GM18519 (cell line): ENCODE measurements around the gene TAOK3.
"Not testable (repeated sequence)": the region's sequence is repeated elsewhere in the genome, so short reads cannot be mapped to it uniquely, and the experiment has no call there.

Experiments used
- ATAC-seq: cut with Tn5 transposase; IDR thresholded peaks from one replicate; pipeline ENCODE4 v1.9.1; 2021; ENCODE audit warnings: mild to moderate bottlenecking, moderate library complexity; ENCODE audit not compliant: unreplicated experiment, low FRiP score

TAOK3 gene

GRCh38 chr12:118344829-118345228 is 27.9 kb downstream of the TAOK3 start:
- ATAC-seq, result no peak

- no peak for ATAC-seq
Measured at GRCh38 chr12:118342090-118342489, 30.6 kb downstream of the TAOK3 start.

GRCh38 chr12:118337194-118337838 is 35.4 kb downstream of the TAOK3 start:
- ATAC-seq, result no peak

- no peak for ATAC-seq
Measured at GRCh38 chr12:118336123-118336522, 36.6 kb downstream of the TAOK3 start.

DNA sequence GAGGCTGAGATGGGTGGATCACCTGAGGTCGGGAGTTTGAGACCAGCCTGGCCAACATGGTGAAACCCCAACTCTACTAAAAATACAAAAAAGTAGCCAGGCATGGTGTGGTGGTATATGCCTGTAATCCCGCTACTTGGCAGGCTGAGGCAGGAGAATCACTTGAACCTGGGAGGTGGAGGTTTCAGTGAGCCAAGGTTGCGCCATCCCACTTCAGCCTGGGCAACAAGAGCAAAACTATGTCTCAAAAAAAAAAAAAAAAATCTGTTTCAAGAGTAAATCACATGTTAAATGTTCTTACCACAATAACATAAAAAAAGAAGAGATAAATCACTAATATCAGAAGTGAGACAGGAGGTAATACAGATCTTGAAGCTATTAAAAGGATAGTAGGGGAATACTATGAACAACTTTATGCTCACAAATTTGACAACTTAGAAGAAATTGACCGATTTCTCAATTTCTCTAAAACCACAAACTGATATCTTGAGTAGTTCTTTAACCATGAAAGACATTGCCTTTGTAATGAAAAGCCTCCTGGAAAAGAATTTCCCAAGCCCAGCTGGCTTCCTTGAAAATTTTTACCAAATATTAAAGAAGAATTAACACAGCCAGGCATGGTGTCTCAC is 37.7 kb downstream of the TAOK3 start:
- ATAC-seq, result no peak

DNA sequence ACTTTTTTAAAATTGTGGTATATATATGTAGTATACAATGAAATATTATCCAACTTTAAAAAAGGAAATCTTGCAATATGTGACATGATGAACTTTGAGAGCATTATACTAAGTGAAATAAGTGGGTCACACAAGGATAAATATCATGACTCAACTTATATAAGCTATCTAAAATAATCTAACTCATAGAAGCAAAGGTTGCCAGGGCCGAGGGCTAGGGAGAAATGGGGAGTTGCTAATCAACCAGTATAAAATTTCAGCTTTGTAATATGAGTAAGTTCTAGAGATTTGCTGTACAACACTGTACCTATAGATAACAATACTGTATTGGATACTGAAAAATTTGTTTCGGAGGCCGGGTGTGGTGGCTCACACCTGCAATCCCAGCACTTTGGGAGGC is 38.5 kb downstream of the TAOK3 start:
- ATAC-seq, result no peak

GRCh38 chr12:118332511-118332910 is 40.2 kb downstream of the TAOK3 start:
- no peak for ATAC-seq

DNA sequence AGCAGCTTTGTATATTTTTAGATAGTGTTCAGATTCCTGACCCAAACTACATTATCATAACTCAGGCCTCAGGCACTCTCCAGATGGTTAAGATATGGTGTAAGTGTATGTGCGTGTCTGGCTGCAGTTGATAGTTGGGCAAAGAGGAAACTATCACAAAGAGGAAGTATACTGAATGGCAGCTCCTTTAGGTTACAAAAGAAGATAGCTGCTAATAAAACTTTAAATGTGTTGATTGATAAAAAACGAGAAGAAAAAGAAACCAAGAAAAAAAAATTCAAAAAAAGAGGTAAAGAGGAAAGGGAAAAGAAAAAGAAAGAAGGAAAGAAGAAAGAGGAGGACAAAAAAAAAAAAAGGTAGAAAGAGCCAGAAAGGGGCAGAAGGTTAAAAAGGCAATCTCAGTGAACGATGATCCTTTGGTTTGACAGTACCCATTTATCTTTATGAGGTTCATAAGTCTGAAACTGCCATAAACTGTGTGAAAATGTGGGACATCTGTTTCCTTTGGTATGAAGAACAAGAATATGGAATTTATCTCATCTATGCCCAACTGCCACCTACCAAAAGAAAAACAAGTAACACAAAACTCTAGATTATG is 42.2 kb downstream of the TAOK3 start:
- ATAC-seq, result peak; percentile 74

- no peak for ATAC-seq
Measured at GRCh38 chr12:118328486-118329330, 44.0 kb downstream of the TAOK3 start.

- no peak for ATAC-seq
Measured at GRCh38 chr12:118327391-118327790, 45.3 kb downstream of the TAOK3 start.

DNA sequence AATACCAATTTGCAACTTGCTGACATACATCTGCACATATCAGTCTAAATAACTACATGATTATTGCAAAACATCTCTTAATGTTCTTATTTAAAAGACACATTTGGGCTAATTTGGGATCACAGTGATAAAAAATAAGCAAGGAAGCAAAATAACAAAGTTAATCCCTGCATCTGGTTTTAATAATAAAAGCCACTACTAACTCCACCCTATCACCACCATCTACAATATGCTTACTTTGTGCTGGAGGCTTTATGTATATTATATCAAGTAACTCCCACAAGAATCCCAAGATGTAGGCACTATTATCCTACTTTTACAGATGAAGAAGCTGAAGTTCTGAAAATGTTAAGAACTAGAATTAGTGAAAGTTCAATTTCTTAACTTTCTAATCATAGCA is 45.7 kb downstream of the TAOK3 start:
- ATAC-seq, result no peak

- ATAC-seq, result no peak
Measured at GRCh38 chr12:118325081-118325480, 47.6 kb downstream of the TAOK3 start.

- no peak for ATAC-seq
Measured at GRCh38 chr12:118319627-118320026, 53.1 kb downstream of the TAOK3 start.

GRCh38 chr12:118318744-118319143 is 54.0 kb downstream of the TAOK3 start:
- ATAC-seq, result no peak

DNA sequence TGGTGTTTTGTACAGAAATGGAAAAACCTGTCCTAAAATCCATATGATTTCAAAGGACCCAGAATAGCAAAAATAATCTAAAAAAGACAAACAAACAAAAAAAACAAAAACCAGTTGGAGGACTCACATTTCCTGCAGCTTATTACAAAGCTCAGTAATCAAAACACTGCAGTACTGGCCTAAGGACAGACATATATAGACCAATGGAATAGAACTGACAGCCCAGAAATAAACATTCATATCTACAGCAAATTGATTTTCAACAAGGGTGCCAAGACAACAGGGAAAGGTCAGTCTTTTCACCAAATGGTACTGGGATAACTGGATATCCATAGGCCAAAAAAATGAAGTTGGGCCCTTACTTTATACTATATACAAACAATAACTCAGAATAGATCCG is 55.0 kb downstream of the TAOK3 start:
- no peak for ATAC-seq

DNA sequence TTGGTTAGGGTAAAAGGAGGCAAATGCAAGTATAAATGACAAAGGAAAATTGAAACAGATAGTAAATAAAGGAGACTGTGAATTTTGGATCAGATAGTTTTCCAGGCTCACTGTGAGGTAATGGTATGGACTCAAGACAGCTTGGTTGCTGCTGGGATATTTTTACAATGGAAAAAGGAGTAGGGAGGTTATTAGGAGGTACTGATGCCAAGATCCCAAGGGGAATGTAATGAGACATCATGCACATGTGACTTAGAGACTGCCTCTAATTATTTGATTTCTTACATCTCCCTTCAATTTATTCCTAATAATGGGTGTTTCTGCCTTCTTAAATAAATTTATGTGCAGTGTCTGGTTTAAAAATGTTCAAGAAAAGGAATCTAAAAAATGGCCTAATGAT is 56.9 kb downstream of the TAOK3 start:
- ATAC-seq, result no peak

DNA sequence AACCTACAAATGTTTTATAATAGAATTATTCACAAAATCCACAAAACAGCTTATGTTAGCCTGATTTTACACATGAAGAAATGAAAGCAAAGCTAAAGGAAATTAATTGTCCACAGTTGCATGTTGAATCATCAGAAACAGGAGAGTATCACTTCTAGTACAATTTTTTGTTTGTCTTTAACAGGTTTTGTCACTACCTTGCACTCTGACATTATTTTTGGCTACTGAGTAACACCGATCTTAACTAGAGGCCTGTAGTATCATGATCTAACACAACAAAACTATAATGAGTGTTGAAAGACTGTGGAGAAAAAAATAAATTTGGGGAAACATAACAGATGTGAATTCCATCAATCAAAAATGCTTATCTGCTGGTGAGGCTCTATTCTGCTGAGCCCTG is 60.1 kb downstream of the TAOK3 start:
- no peak for ATAC-seq

- no peak for ATAC-seq
Measured at GRCh38 chr12:118311666-118312065, 61.0 kb downstream of the TAOK3 start.

- ATAC-seq, result no peak
Measured at GRCh38 chr12:118310320-118310719, 62.4 kb downstream of the TAOK3 start.

- ATAC-seq, result not testable (repeated sequence)
Measured at GRCh38 chr12:118308006-118308405, 64.7 kb downstream of the TAOK3 start.
